GM23248 (cell line): Measurements from ENCODE around the gene NR3C1. TPM values are rescaled to one million over a fixed set of nuclear protein-coding genes. Genes with fewer than 3 reads are reported as not detected.
A peak's percentile ranks its signal among the peaks of the same experiment; 100 is the strongest.

Experiments
- DNase-seq: peaks from one replicate; pipeline ENCODE4 v3.0.0-alpha.2; 2015
- H2AFZ ChIP-seq: fragments of 200-600 bp; sonication (generic); 2 replicates; pipeline ENCODE4 v1.6.1; 2016; ENCODE audit warnings: antibody characterized with exemption
- H3F3A ChIP-seq: fragments of 200-600 bp; sonication (generic); 2 replicates; pipeline ENCODE4 v1.6.1; 2016; ENCODE audit warnings: mild to moderate bottlenecking, antibody characterized with exemption, mixed run types; ENCODE audit not compliant: insufficient read depth
- H3K27ac ChIP-seq: fragments of 200-600 bp; sonication (generic); 2 replicates; pipeline ENCODE4 v1.5.1; 2016; ENCODE audit warnings: mild to moderate bottlenecking
- H3K27me3 ChIP-seq: fragments of 200-600 bp; sonication (generic); replicated peaks from 2 replicates; pipeline ENCODE4 v1.6.1; 2016; ENCODE audit warnings: mild to moderate bottlenecking; ENCODE audit not compliant: insufficient read depth
- H3K36me3 ChIP-seq: fragments of 200-600 bp; sonication (generic); 2 replicates; pipeline ENCODE4 v1.6.1; 2016; ENCODE audit warnings: low read depth, mild to moderate bottlenecking
- H3K4me1 ChIP-seq: fragments of 200-600 bp; sonication (generic); 2 replicates; pipeline ENCODE4 v1.6.1; 2016; ENCODE audit warnings: mild to moderate bottlenecking; ENCODE audit not compliant: insufficient read depth
- H3K4me2 ChIP-seq: fragments of 200-600 bp; sonication (generic); one replicate; pipeline ENCODE4 v1.6.1; 2016; ENCODE audit warnings: mild to moderate bottlenecking; ENCODE audit not compliant: unreplicated experiment
- H3K4me3 ChIP-seq: fragments of 200-600 bp; sonication (generic); 2 replicates; pipeline ENCODE4 v1.5.1; 2016; ENCODE audit warnings: mild to moderate bottlenecking
- H3K79me2 ChIP-seq: fragments of 200-600 bp; sonication (generic); 2 replicates; pipeline ENCODE4 v1.6.1; 2016; ENCODE audit warnings: mild to moderate bottlenecking; ENCODE audit not compliant: insufficient read depth
- H3K9ac ChIP-seq: fragments of 200-600 bp; sonication (generic); 2 replicates; pipeline ENCODE4 v1.6.1; 2016; ENCODE audit warnings: mild to moderate bottlenecking
- H3K9me2 ChIP-seq: fragments of 200-600 bp; sonication (generic); 2 replicates; pipeline ENCODE4 v1.6.1; 2016; ENCODE audit warnings: mixed run types, mild to moderate bottlenecking, moderate library complexity; ENCODE audit not compliant: insufficient read depth
- H3K9me3 ChIP-seq: fragments of 200-600 bp; sonication (generic); one replicate; pipeline ENCODE4 v1.6.1; 2017; ENCODE audit warnings: low read depth
- H4K20me1 ChIP-seq: fragments of 200-600 bp; sonication (generic); 2 replicates; pipeline ENCODE4 v1.6.0; 2016; ENCODE audit not compliant: insufficient read depth
- EZH2 ChIP-seq: fragments of 200-600 bp; sonication (generic); IDR thresholded peaks from 2 replicates; pipeline ENCODE4 v1.6.1; 2018; ENCODE audit warnings: antibody characterized with exemption, mild to moderate bottlenecking; ENCODE audit not compliant: insufficient read depth, poor library complexity, severe bottlenecking
- EZH2phosphoT487 ChIP-seq: fragments of 200-600 bp; sonication (generic); IDR thresholded peaks from 2 replicates; pipeline ENCODE4 v1.6.1; 2018; ENCODE audit warnings: antibody characterized with exemption, moderate library complexity, mild to moderate bottlenecking, low read depth; ENCODE audit not compliant: insufficient read depth
- WGBS, 2 experiments: methylation state at CpG; one replicate each; pipeline ENCODE4 v1.1.6; 2015 to 2017; ENCODE audit warnings: low lambda C conversion rate in 2 of 2, low coverage in 1 of 2; ENCODE audit errors: missing lambda C conversion rate in 2 of 2; 5-methylcytosine and 5-hydroxymethylcytosine counted together
- in situ Hi-C: fragments of 300-500 bp; cut with MboI; formaldehyde crosslinking; loops from 2 replicates; pipeline ENCODE4 v1.15.0; 2020
- polyA plus RNA-seq: library from polyadenylated mRNA; unstranded; fragments of >200 nt; fragmentation: Nextera tagmentation; extraction: Ambion mirVana; gene quantifications from 2 replicates; pipeline ENCODE4 v1.2.1, GENCODE V29; 2016
- total RNA-seq: library from RNA; depleted of rRNA; stranded (reverse); fragments of >200 nt; shearing (Covaris generic); gene quantifications from 2 replicates; pipeline ENCODE4 v1.2.3, GENCODE V29; 2014

The NR3C1 gene
- total and polyA plus RNA-seq, 2 experiments from 2014 or later = 103 to 121 TPM

GRCh38 chr5:143248391-143248790 is 155.1 kb downstream of the NR3C1 start:
- no peak overlapping the region for H2AFZ ChIP-seq
- no peaks in the 10 kb centered on the region for H3K79me2 ChIP-seq
- no peaks in the 10 kb centered on the region for H4K20me1 ChIP-seq
- H3K4me1 ChIP-seq = peaks cover 44% of the 10 kb centered on the region
- no peak overlapping the region for H3K4me2 ChIP-seq
- TF ChIP-seq EZH2 = no peak
- no peak for TF ChIP-seq EZH2phosphoT487
- H3K9me2 ChIP-seq = no peaks in the 10 kb centered on the region
- no peaks in the 10 kb centered on the region for H3K36me3 ChIP-seq
- no peak overlapping the region for H3K4me3 ChIP-seq
- no peak for DNase-seq
- no peaks in the 10 kb centered on the region for H3K27me3 ChIP-seq
- H3K9ac ChIP-seq = no peak overlapping the region
- in situ Hi-C loops = no loop called here
- H3K9me3 ChIP-seq = no peaks in the 10 kb centered on the region
- WGBS, 2 experiments = 79 to 81% methylated on average over 3 of the region's 3 CpGs
- H3F3A ChIP-seq = peaks cover 35% of the 10 kb centered on the region
- H3K27ac ChIP-seq = peak overlapping the region; percentile 55

GRCh38 chr5:143247134-143247815 is 156.2 kb downstream of the NR3C1 start:
- H3K9ac ChIP-seq = no peak overlapping the region
- H4K20me1 ChIP-seq = no peaks in the 10 kb centered on the region
- DNase-seq = no peak
- no peaks in the 10 kb centered on the region for H3K79me2 ChIP-seq
- H2AFZ ChIP-seq = no peak overlapping the region
- no peak for TF ChIP-seq EZH2
- TF ChIP-seq EZH2phosphoT487 = no peak
- peaks cover 43% of the 10 kb centered on the region for H3F3A ChIP-seq
- in situ Hi-C loops = no loop called here
- H3K27ac ChIP-seq = no peak overlapping the region
- WGBS, 2 experiments = 80 to 86% methylated on average over 1 of the region's 1 CpG
- no peaks in the 10 kb centered on the region for H3K36me3 ChIP-seq
- peaks cover 55% of the 10 kb centered on the region for H3K4me1 ChIP-seq
- H3K4me3 ChIP-seq = no peak overlapping the region
- H3K4me2 ChIP-seq = no peak overlapping the region
- H3K9me3 ChIP-seq = no peaks in the 10 kb centered on the region
- no peaks in the 10 kb centered on the region for H3K9me2 ChIP-seq
- no peaks in the 10 kb centered on the region for H3K27me3 ChIP-seq

GRCh38 chr5:143245929-143246561 is 157.4 kb downstream of the NR3C1 start:
- Histone ChIP-seq H3K36me3 (no peaks in the 10 kb centered on the region), H3K27me3 (no peaks in the 10 kb centered on the region), H3K9me2 (no peaks in the 10 kb centered on the region), H3K4me1 (peaks cover 64% of the 10 kb centered on the region), H3F3A (peaks cover 48% of the 10 kb centered on the region), H3K27ac (peak overlapping the region; percentile 100), H3K4me3 (no peak overlapping the region), H3K9ac (no peak overlapping the region), H3K79me2 (no peaks in the 10 kb centered on the region), H2AFZ (no peak overlapping the region), H3K9me3 (no peaks in the 10 kb centered on the region), H4K20me1 (no peaks in the 10 kb centered on the region), H3K4me2 (peak overlapping the region; percentile 98)
- in situ Hi-C loops = no loop called here
- DNase-seq = peak; percentile 97
- no peak for TF ChIP-seq EZH2
- no peak for TF ChIP-seq EZH2phosphoT487
- 49% methylated on average over 11 of the region's 11 CpGs for WGBS, 2 experiments

DNA sequence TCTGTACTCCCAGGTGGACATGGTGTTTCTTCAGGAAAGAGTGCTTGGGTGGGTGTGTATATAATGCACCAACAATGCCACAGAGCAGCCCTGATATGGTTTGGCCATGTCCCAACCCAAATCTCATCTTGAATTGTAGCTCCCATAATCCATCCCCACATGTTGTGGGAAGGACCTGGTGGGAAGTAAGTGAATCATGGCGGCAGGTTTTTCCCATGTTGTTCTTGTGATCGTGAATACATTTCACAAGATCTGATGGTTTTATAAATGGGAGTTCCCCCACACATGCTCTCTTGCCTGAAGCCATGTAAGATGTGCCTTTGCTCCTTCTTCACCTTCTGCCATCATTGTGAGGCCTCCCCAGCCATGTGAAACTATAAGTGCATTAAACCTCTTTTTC is 158.5 kb downstream of the NR3C1 start:
- Histone ChIP-seq H3K27me3 (no peaks in the 10 kb centered on the region), H3K4me3 (peak overlapping the region; percentile 70), H2AFZ (peak overlapping the region; percentile 78), H3K79me2 (no peaks in the 10 kb centered on the region), H3K27ac (peak overlapping the region; percentile 100), H3K9me3 (no peaks in the 10 kb centered on the region), H4K20me1 (no peaks in the 10 kb centered on the region), H3F3A (peaks cover 48% of the 10 kb centered on the region), H3K36me3 (no peaks in the 10 kb centered on the region), H3K4me1 (peaks cover 62% of the 10 kb centered on the region), H3K4me2 (peak overlapping the region; percentile 98), H3K9me2 (no peaks in the 10 kb centered on the region), H3K9ac (peak overlapping the region; percentile 93)
- 82 to 90% methylated on average over 2 of the region's 2 CpGs for WGBS, 2 experiments
- DNase-seq = peak; percentile 30
- in situ Hi-C loops = no loop called here
- TF ChIP-seq EZH2 (no peak), EZH2phosphoT487 (no peak)
